ENCODE data around the gene ALDH1A1. TPM values are rescaled to one million over a fixed set of nuclear protein-coding genes. Genes with fewer than 3 reads are reported as not detected.

Gene ALDH1A1
- polyA plus RNA-seq, 3 donors, result 28.6 to 117 (median 105) TPM

- intact Hi-C loops (cut with micrococcal nuclease), result no loop called here
- Mint-ChIP-seq H3K4me3 (no peak overlapping the region), H3K9me3 (no peaks in the 10 kb centered on the region), H3K36me3 (no peaks in the 10 kb centered on the region), H3K27me3 (ENCODE audit: low read depth in 3 of 3) (peaks cover 0 to 2% (median 1%) of the 10 kb centered on the region in 3 donors), H3K4me1 (peaks cover 4% of the 10 kb centered on the region), H3K27ac (no peak overlapping the region)
- Histone ChIP-seq H3K4me2 (replicated peaks; ENCODE audit: extremely low read depth, low read length, poor library complexity, severe bottlenecking) (no peak overlapping the region), H3K9ac (ENCODE audit: insufficient read depth, low read length, poor library complexity, severe bottlenecking) (no peak overlapping the region), H3K79me2 (ENCODE audit: insufficient read depth, low read length) (no peaks in the 10 kb centered on the region), H3K27me3 (ENCODE audit: control insufficient read depth in 2 of 2, insufficient read depth in 2 of 2, low read length in 2 of 2) (no peaks in the 10 kb centered on the region), H3K4me3 (replicated peaks in 1 of 3; ENCODE audit: low read depth in 2 of 3, low read length in 3 of 3) (no peak overlapping the region), H3K36me3 (replicated peaks in 1 of 2; ENCODE audit: control insufficient read depth in 1 of 2, insufficient read depth in 2 of 2, low read length in 2 of 2) (no peaks in the 10 kb centered on the region), H4K20me1 (ENCODE audit: insufficient read depth, low read length) (no peaks in the 10 kb centered on the region), H3K9me3 (replicated peaks in 1 of 2; ENCODE audit: control insufficient read depth in 1 of 2, insufficient read depth in 1 of 2, low read length in 2 of 2) (no peaks in the 10 kb centered on the region), H3K4me1 (ENCODE audit: control insufficient read depth in 1 of 2, insufficient read depth in 2 of 2, low read length in 2 of 2) (no peaks in the 10 kb centered on the region), H3K27ac (ENCODE audit: low read depth in 1 of 2, low read length in 2 of 2) (no peak overlapping the region), H2AFZ (ENCODE audit: insufficient read depth, low read depth, low read length, poor library complexity, severe bottlenecking) (no peak overlapping the region)
- TF ChIP-seq, protein P1, sequence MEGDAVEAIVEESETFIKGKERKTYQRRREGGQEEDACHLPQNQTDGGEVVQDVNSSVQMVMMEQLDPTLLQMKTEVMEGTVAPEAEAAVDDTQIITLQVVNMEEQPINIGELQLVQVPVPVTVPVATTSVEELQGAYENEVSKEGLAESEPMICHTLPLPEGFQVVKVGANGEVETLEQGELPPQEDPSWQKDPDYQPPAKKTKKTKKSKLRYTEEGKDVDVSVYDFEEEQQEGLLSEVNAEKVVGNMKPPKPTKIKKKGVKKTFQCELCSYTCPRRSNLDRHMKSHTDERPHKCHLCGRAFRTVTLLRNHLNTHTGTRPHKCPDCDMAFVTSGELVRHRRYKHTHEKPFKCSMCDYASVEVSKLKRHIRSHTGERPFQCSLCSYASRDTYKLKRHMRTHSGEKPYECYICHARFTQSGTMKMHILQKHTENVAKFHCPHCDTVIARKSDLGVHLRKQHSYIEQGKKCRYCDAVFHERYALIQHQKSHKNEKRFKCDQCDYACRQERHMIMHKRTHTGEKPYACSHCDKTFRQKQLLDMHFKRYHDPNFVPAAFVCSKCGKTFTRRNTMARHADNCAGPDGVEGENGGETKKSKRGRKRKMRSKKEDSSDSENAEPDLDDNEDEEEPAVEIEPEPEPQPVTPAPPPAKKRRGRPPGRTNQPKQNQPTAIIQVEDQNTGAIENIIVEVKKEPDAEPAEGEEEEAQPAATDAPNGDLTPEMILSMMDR (IDR thresholded peaks at IDR 0.05), result no peak
- no peak for DNase-seq
- 78% methylated on average over 1 of the region's 2 CpGs for WGBS (ENCODE audit: insufficient coverage)
These were observed 31.5 kb upstream of the ALDH1A1 start for GRCh38 chr9:72984226-72984947.

DNA sequence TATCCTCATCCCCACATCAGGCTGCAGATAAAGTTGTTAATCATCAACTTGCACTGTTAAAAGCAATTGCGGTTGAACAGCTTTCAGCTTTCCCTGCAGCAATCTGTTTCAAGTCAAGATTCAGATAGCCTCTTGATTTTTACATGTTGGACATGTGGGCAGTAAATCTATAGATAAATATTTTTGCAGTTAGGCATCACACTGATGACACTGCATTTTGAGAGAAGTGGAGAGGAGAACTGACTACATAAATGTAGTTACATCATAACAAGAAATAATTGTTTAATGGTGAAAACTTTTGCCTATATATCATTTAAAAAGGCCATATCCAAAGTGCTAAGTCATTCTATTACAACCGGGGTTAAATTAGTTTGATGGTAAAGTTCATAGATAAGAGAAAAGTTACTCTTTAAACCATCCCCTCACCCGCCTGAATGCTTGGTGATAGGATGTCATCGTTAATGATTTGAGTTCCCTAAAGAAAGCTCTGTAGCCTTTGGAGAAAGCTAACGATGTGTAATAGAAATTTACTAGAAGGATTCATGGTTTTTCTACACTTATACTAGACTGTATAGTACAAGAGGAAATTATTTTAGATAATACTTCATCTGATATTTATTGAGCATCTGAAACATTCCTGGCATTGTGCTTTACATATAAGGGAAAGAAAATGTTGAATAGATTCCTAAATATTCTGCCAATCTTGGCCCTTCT is 30.8 kb upstream of the ALDH1A1 start:
- no peak for DNase-seq
- H3K9me3 Mint-ChIP-seq, result no peaks in the 10 kb centered on the region
- Histone ChIP-seq H3K4me1 (ENCODE audit: control insufficient read depth in 1 of 2, insufficient read depth in 2 of 2, low read length in 2 of 2) (no peaks in the 10 kb centered on the region), H3K27me3 (ENCODE audit: control insufficient read depth in 2 of 2, insufficient read depth in 2 of 2, low read length in 2 of 2) (no peaks in the 10 kb centered on the region), H3K9me3 (replicated peaks in 1 of 2; ENCODE audit: control insufficient read depth in 1 of 2, insufficient read depth in 1 of 2, low read length in 2 of 2) (no peaks in the 10 kb centered on the region), H3K79me2 (ENCODE audit: insufficient read depth, low read length) (no peaks in the 10 kb centered on the region), H3K27ac (ENCODE audit: low read depth in 1 of 2, low read length in 2 of 2) (no peak overlapping the region), H3K36me3 (replicated peaks in 1 of 2; ENCODE audit: control insufficient read depth in 1 of 2, insufficient read depth in 2 of 2, low read length in 2 of 2) (no peaks in the 10 kb centered on the region), H4K20me1 (ENCODE audit: insufficient read depth, low read length) (no peaks in the 10 kb centered on the region), H3K4me3 (replicated peaks in 1 of 3; ENCODE audit: low read depth in 2 of 3, low read length in 3 of 3) (no peak overlapping the region), H3K4me2 (replicated peaks; ENCODE audit: extremely low read depth, low read length, poor library complexity, severe bottlenecking) (no peak overlapping the region), H2AFZ (ENCODE audit: insufficient read depth, low read depth, low read length, poor library complexity, severe bottlenecking) (no peak overlapping the region), H3K9ac (ENCODE audit: insufficient read depth, low read length, poor library complexity, severe bottlenecking) (no peak overlapping the region)
- peaks cover 4% of the 10 kb centered on the region for H3K4me1 Mint-ChIP-seq
- no peak overlapping the region for H3K27ac Mint-ChIP-seq
- peaks cover 0 to 2% (median 1%) of the 10 kb centered on the region in 3 donors for H3K27me3 Mint-ChIP-seq (ENCODE audit: low read depth in 3 of 3)
- no peaks in the 10 kb centered on the region for H3K36me3 Mint-ChIP-seq
- TF ChIP-seq, protein P1 (IDR thresholded peaks at IDR 0.05), result no peak
- no CpG with 5 or more reads among the region's 5 CpGs for WGBS (ENCODE audit: insufficient coverage)
- no peak overlapping the region for H3K4me3 Mint-ChIP-seq
- intact Hi-C loops (cut with micrococcal nuclease), result no loop called here

Data from CD14-positive monocyte (primary cell).